ENCODE data around the gene NME2. TPM values are rescaled to one million over a fixed set of nuclear protein-coding genes. Genes with fewer than 3 reads are reported as not detected.
A peak's percentile ranks its signal among the peaks of the same experiment; 100 is the strongest.

Gene NME2
- total and polyA plus RNA-seq, 10 of the 15 experiments (the other 5 are each of a cell fraction or from before 2014, with no cell fraction given): 497 to 1,030 (median 786) TPM

DNA sequence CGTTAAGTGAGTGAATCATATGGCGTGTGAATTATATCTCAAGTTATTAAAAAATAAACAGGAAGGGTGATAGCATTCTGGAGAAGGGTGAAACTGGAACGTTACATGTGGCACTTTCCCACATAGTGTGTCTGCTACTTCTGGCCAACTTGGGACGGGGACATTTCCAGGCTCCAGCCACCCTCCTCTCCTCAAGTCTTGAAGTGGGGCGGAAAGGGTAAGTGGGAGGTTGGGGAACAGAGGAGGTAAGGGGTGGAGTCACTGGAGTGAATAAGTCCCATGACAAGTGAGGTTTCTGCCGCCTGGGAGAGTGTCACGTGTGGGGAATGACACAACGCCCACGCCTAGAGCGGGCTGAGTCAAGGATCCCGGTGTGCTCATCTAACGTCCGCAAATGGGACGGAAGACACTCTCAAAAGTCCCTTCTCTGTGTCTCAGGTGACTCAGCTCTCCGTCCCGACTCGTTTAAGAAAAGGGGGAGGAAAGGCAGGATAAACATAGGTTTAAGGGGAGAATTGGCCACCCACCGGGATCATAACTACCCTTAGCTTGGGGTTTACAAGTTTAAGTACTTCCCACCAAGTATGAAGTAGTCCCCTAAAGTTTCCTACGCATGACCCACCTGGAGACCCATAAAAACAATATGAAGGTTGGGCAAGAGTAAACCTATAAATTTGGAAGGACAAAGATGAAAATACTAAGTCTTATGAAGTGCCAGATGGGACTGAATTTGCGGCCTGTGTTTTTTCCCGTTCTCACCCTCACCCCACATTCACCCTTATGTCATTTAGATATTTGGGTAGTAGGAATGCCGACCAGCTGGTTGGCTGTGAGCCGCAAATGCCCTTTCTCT, 44.4 kb upstream of the NME2 start (continued):
- TF ChIP-seq, protein P1, sequence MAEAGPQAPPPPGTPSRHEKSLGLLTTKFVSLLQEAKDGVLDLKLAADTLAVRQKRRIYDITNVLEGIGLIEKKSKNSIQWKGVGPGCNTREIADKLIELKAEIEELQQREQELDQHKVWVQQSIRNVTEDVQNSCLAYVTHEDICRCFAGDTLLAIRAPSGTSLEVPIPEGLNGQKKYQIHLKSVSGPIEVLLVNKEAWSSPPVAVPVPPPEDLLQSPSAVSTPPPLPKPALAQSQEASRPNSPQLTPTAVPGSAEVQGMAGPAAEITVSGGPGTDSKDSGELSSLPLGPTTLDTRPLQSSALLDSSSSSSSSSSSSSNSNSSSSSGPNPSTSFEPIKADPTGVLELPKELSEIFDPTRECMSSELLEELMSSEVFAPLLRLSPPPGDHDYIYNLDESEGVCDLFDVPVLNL (IDR thresholded peaks at IDR 0.05; ENCODE audit: low read depth, low read length): no peak
- TF ChIP-seq MYB (IDR thresholded peaks at IDR 0.05; ENCODE audit: borderline replicate concordance, low read depth, low read length): no peak
- no peak for TF ChIP-seq RB1 (IDR thresholded peaks at IDR 0.05; ENCODE audit: borderline replicate concordance)
- TF ChIP-seq GABPA (IDR thresholded peaks at IDR 0.05; ENCODE audit: low read depth): no peak
- no peak for TF ChIP-seq TCF7 (IDR thresholded peaks at IDR 0.05; ENCODE audit: borderline replicate concordance)
- TF ChIP-seq, protein P2, sequence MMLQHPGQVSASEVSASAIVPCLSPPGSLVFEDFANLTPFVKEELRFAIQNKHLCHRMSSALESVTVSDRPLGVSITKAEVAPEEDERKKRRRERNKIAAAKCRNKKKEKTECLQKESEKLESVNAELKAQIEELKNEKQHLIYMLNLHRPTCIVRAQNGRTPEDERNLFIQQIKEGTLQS (IDR thresholded peaks at IDR 0.05; ENCODE audit: borderline replicate concordance, extremely low read depth, low read depth, low read length): peak; percentile 74; the same call in 1 of the 2 replicates
- no peak for TF ChIP-seq SREBF2 (IDR thresholded peaks at IDR 0.05; ENCODE audit: low read length)
- no peak for TF ChIP-seq SIX5 (IDR thresholded peaks at IDR 0.05; ENCODE audit: low read depth, low read length, severe bottlenecking)
- TF ChIP-seq, protein P3, sequence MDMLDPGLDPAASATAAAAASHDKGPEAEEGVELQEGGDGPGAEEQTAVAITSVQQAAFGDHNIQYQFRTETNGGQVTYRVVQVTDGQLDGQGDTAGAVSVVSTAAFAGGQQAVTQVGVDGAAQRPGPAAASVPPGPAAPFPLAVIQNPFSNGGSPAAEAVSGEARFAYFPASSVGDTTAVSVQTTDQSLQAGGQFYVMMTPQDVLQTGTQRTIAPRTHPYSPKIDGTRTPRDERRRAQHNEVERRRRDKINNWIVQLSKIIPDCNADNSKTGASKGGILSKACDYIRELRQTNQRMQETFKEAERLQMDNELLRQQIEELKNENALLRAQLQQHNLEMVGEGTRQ (IDR thresholded peaks at IDR 0.05; ENCODE audit: borderline replicate concordance, low read depth, low read length): peak; percentile 86
- TF ChIP-seq RFX5 (IDR thresholded peaks at IDR 0.05; ENCODE audit: low read depth, low read length): no peak
- no peak for TF ChIP-seq MYC (IDR thresholded peaks at IDR 0.05; ENCODE audit: insufficient read depth, insufficient read length, insufficient replicate concordance, low read length, severe bottlenecking)
- TF ChIP-seq NFYA (IDR thresholded peaks at IDR 0.05; ENCODE audit: borderline replicate concordance, low read depth, low read length): no peak
- TF ChIP-seq CHD1 (IDR thresholded peaks at IDR 0.05; ENCODE audit: low read depth, low read length): no peak
- peak; percentile 60; the same call in 1 of the 2 replicates for TF ChIP-seq HDGF (IDR thresholded peaks at IDR 0.05)
- peak; percentile 79 for TF ChIP-seq CREB1 (IDR thresholded peaks at IDR 0.05; ENCODE audit: low read depth)
- peak; percentile 25; the same call in 1 of the 2 replicates for TF ChIP-seq PML (IDR thresholded peaks at IDR 0.05; ENCODE audit: low read length)
- TF ChIP-seq ZNF622 (IDR thresholded peaks at IDR 0.05): no peak
- TF ChIP-seq ESRRA (IDR thresholded peaks at IDR 0.05; ENCODE audit: low read length): no peak
- peak; percentile 90 for TF ChIP-seq IKZF1 (conservative IDR thresholded peaks at IDR 0.05)
- TF ChIP-seq, protein P4, sequence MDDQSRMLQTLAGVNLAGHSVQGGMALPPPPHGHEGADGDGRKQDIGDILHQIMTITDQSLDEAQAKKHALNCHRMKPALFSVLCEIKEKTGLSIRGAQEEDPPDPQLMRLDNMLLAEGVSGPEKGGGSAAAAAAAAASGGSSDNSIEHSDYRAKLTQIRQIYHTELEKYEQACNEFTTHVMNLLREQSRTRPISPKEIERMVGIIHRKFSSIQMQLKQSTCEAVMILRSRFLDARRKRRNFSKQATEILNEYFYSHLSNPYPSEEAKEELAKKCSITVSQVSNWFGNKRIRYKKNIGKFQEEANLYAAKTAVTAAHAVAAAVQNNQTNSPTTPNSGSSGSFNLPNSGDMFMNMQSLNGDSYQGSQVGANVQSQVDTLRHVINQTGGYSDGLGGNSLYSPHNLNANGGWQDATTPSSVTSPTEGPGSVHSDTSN (IDR thresholded peaks at IDR 0.05; ENCODE audit: insufficient replicate concordance, low read depth, low read length): no peak
- peak; percentile 21; the same call in 1 of the 2 replicates for TF ChIP-seq NR2C1 (IDR thresholded peaks at IDR 0.05)
- TF ChIP-seq, protein P5, sequence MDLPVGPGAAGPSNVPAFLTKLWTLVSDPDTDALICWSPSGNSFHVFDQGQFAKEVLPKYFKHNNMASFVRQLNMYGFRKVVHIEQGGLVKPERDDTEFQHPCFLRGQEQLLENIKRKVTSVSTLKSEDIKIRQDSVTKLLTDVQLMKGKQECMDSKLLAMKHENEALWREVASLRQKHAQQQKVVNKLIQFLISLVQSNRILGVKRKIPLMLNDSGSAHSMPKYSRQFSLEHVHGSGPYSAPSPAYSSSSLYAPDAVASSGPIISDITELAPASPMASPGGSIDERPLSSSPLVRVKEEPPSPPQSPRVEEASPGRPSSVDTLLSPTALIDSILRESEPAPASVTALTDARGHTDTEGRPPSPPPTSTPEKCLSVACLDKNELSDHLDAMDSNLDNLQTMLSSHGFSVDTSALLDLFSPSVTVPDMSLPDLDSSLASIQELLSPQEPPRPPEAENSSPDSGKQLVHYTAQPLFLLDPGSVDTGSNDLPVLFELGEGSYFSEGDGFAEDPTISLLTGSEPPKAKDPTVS (IDR thresholded peaks at IDR 0.05; ENCODE audit: low read depth, low read length): no peak
- TF ChIP-seq SUZ12 (IDR thresholded peaks at IDR 0.05; ENCODE audit: unreplicated experiment): no peak
- peak; percentile 52; the same call in 1 of the 2 replicates for TF ChIP-seq SIN3A (IDR thresholded peaks at IDR 0.05; ENCODE audit: low read depth, low read length)

All from GM12878 (cell line).